SK-N-SH treated with all-trans-retinoic acid at 6 μM for 48 hours (cell line): Measurements from ENCODE around the gene BPI.

Experiments
- ATAC-seq: fragments of 200-7000 bp; cut with Tn5 transposase; 3 replicates; pipeline ENCODE4 v1.9.1; 2020; ENCODE audit warnings: mild to moderate bottlenecking, moderate library complexity
- ARNTL ChIP-seq: fragments of 450-650 bp; formaldehyde crosslinking; IDR thresholded peaks from 2 replicates; pipeline ENCODE4 v1.5.0; 2020; ENCODE audit warnings: low read depth, mild to moderate bottlenecking, moderate library complexity, borderline replicate concordance
- BACH2 ChIP-seq: fragments of 250-450 bp; sonication (Bioruptor Pico); IDR thresholded peaks from 2 replicates; pipeline ENCODE4 v1.9.0; 2021; ENCODE audit warnings: mild to moderate bottlenecking, borderline replicate concordance
- ESRRG ChIP-seq: fragments of 250-450 bp; sonication (Bioruptor Pico); IDR thresholded peaks from 2 replicates; pipeline ENCODE4 v1.6.1; 2021; ENCODE audit warnings: mild to moderate bottlenecking
- GLIS3 ChIP-seq: fragments of 250-450 bp; sonication (Bioruptor Pico); IDR thresholded peaks from 2 replicates; pipeline ENCODE4 v1.5.0; 2020; ENCODE audit warnings: mild to moderate bottlenecking, moderate library complexity
- ISL1 ChIP-seq: fragments of 250-450 bp; sonication (Bioruptor Pico); IDR thresholded peaks from 2 replicates; pipeline ENCODE4 v2.1.2; 2022; ENCODE audit warnings: mild to moderate bottlenecking, moderate library complexity
- OSR1 ChIP-seq: fragments of 250-450 bp; sonication (Bioruptor Pico); IDR thresholded peaks from 2 replicates; pipeline ENCODE4 v1.8.0; 2022; ENCODE audit warnings: moderate library complexity, mild to moderate bottlenecking, inconsistent platforms
- PPARA ChIP-seq: fragments of 250-450 bp; sonication (Bioruptor Pico); IDR thresholded peaks from 2 replicates; pipeline ENCODE4 v1.5.0; 2020; ENCODE audit warnings: mild to moderate bottlenecking, borderline replicate concordance
- RARB ChIP-seq: fragments of 250-450 bp; sonication (Bioruptor Pico); IDR thresholded peaks from 2 replicates; pipeline ENCODE4 v1.8.0; 2021; ENCODE audit warnings: mild to moderate bottlenecking, moderate library complexity
- SNAI2 ChIP-seq: fragments of 250-450 bp; sonication (Bioruptor Pico); IDR thresholded peaks from 2 replicates; pipeline ENCODE4 v1.5.0; 2020; ENCODE audit warnings: mild to moderate bottlenecking, moderate library complexity
- TCF4 ChIP-seq: fragments of 250-450 bp; sonication (Bioruptor Pico); IDR thresholded peaks from 2 replicates; pipeline ENCODE4 v1.8.0; 2021; ENCODE audit warnings: mild to moderate bottlenecking, moderate library complexity, borderline replicate concordance
- TOX ChIP-seq: fragments of 250-450 bp; sonication (Bioruptor Pico); IDR thresholded peaks from 2 replicates; pipeline ENCODE4 v1.8.0; 2021; ENCODE audit warnings: mild to moderate bottlenecking, moderate library complexity, borderline replicate concordance
- ZC3H10 ChIP-seq: fragments of 250-450 bp; sonication (Bioruptor Pico); IDR thresholded peaks from 2 replicates; pipeline ENCODE4 v1.5.1; 2021; ENCODE audit warnings: mild to moderate bottlenecking, moderate library complexity
- ZFP3 ChIP-seq: fragments of 250-450 bp; sonication (Bioruptor Pico); IDR thresholded peaks from 2 replicates; pipeline ENCODE4 v1.5.0; 2020; ENCODE audit warnings: mild to moderate bottlenecking, moderate library complexity
- ZFP30 ChIP-seq: fragments of 450-650 bp; formaldehyde crosslinking; IDR thresholded peaks from 2 replicates; pipeline ENCODE4 v1.5.0; 2022; ENCODE audit warnings: mild to moderate bottlenecking, moderate library complexity
- ZNF565 ChIP-seq: fragments of 450-650 bp; formaldehyde crosslinking; conservative IDR thresholded peaks from 2 replicates; pipeline ENCODE4 v1.5.0; 2020; ENCODE audit warnings: low read depth, mild to moderate bottlenecking, moderate library complexity
- ZNF70 ChIP-seq: fragments of 450-650 bp; formaldehyde crosslinking; IDR thresholded peaks from 2 replicates; pipeline ENCODE4 v1.5.0; 2020; ENCODE audit warnings: mild to moderate bottlenecking, moderate library complexity
- ZNF8 ChIP-seq: fragments of 450-650 bp; formaldehyde crosslinking; IDR thresholded peaks from 2 replicates; pipeline ENCODE4 v1.5.0; 2020; ENCODE audit warnings: mild to moderate bottlenecking, moderate library complexity
- TF ChIP-seq, protein P1 (sequence below): fragments of 250-450 bp; sonication (Bioruptor Pico); IDR thresholded peaks from 2 replicates; pipeline ENCODE4 v1.8.0; 2020; ENCODE audit warnings: mild to moderate bottlenecking, moderate library complexity, borderline replicate concordance
- TF ChIP-seq, protein P2 (sequence below): fragments of 250-450 bp; sonication (Bioruptor Pico); IDR thresholded peaks from 2 replicates; pipeline ENCODE4 v1.5.1; 2020; ENCODE audit warnings: low read depth, mild to moderate bottlenecking, moderate library complexity
- TF ChIP-seq, protein P3 (sequence below): fragments of 250-450 bp; sonication (Bioruptor Pico); IDR thresholded peaks from 2 replicates; pipeline ENCODE4 v1.8.0; 2021; ENCODE audit warnings: low read depth, mild to moderate bottlenecking, moderate library complexity, borderline replicate concordance
- TF ChIP-seq, protein P4 (sequence below): fragments of 250-450 bp; sonication (Bioruptor Pico); IDR thresholded peaks from 2 replicates; pipeline ENCODE4 v1.5.1; 2021; ENCODE audit warnings: mild to moderate bottlenecking, moderate library complexity
- TF ChIP-seq, protein P5 (sequence below): fragments of 250-450 bp; sonication (Bioruptor Pico); IDR thresholded peaks from 2 replicates; pipeline ENCODE4 v1.5.0; 2020; ENCODE audit warnings: mild to moderate bottlenecking, moderate library complexity

BPI gene

DNA sequence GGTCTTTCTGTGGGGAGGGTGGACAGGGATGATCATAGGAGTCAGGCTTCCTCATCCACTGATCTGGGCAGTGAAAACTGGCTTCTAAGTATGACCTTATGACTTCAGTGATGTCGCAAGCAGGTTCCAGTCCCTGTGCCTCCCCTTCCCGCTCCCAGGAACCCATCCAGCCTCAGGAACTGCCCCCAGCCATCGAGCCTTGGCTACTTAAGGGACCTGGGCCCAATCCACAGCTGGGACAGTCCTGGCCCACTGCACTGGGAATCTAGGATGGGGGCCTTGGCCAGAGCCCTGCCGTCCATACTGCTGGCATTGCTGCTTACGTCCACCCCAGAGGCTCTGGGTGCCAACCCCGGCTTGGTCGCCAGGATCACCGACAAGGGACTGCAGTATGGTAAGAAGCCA, 42.3 kb downstream of the BPI start, which contains the start of gene LBP:
Gene LBP, plus strand, starts transcription at position 236 of the 405 bp plus-strand sequence. Its CDS starts 35 bp downstream, at position 271.
- no peak for ATAC-seq
- TF ChIP-seq, protein P1, sequence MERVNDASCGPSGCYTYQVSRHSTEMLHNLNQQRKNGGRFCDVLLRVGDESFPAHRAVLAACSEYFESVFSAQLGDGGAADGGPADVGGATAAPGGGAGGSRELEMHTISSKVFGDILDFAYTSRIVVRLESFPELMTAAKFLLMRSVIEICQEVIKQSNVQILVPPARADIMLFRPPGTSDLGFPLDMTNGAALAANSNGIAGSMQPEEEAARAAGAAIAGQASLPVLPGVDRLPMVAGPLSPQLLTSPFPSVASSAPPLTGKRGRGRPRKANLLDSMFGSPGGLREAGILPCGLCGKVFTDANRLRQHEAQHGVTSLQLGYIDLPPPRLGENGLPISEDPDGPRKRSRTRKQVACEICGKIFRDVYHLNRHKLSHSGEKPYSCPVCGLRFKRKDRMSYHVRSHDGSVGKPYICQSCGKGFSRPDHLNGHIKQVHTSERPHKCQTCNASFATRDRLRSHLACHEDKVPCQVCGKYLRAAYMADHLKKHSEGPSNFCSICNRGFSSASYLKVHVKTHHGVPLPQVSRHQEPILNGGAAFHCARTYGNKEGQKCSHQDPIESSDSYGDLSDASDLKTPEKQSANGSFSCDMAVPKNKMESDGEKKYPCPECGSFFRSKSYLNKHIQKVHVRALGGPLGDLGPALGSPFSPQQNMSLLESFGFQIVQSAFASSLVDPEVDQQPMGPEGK (CRISPR knock-in tag): no peak
- TF ChIP-seq RARB (CRISPR knock-in tag): no peak
- no peak for TF ChIP-seq TOX
- TF ChIP-seq, protein P2, sequence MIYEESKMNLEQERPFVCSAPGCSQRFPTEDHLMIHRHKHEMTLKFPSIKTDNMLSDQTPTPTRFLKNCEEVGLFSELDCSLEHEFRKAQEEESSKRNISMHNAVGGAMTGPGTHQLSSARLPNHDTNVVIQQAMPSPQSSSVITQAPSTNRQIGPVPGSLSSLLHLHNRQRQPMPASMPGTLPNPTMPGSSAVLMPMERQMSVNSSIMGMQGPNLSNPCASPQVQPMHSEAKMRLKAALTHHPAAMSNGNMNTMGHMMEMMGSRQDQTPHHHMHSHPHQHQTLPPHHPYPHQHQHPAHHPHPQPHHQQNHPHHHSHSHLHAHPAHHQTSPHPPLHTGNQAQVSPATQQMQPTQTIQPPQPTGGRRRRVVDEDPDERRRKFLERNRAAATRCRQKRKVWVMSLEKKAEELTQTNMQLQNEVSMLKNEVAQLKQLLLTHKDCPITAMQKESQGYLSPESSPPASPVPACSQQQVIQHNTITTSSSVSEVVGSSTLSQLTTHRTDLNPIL (CRISPR knock-in tag): no peak
- no peak for TF ChIP-seq TCF4 (CRISPR knock-in tag)
- no peak for TF ChIP-seq ISL1 (CRISPR knock-in tag)
- TF ChIP-seq ZNF565: no peak
- TF ChIP-seq SNAI2 (CRISPR knock-in tag): no peak
- no peak for TF ChIP-seq ZC3H10
- TF ChIP-seq ZNF8 (CRISPR knock-in tag): no peak
- TF ChIP-seq ZFP30 (CRISPR knock-in tag): no peak
- TF ChIP-seq, protein P3, sequence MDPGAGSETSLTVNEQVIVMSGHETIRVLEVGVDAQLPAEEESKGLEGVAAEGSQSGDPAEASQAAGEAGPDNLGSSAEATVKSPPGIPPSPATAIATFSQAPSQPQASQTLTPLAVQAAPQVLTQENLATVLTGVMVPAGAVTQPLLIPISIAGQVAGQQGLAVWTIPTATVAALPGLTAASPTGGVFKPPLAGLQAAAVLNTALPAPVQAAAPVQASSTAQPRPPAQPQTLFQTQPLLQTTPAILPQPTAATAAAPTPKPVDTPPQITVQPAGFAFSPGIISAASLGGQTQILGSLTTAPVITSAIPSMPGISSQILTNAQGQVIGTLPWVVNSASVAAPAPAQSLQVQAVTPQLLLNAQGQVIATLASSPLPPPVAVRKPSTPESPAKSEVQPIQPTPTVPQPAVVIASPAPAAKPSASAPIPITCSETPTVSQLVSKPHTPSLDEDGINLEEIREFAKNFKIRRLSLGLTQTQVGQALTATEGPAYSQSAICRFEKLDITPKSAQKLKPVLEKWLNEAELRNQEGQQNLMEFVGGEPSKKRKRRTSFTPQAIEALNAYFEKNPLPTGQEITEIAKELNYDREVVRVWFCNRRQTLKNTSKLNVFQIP (CRISPR knock-in tag): no peak
- TF ChIP-seq ARNTL: no peak
- TF ChIP-seq OSR1: no peak
- no peak for TF ChIP-seq ESRRG (CRISPR knock-in tag)
- TF ChIP-seq PPARA (CRISPR knock-in tag): no peak
- TF ChIP-seq BACH2 (CRISPR knock-in tag): no peak
- TF ChIP-seq, protein P4, sequence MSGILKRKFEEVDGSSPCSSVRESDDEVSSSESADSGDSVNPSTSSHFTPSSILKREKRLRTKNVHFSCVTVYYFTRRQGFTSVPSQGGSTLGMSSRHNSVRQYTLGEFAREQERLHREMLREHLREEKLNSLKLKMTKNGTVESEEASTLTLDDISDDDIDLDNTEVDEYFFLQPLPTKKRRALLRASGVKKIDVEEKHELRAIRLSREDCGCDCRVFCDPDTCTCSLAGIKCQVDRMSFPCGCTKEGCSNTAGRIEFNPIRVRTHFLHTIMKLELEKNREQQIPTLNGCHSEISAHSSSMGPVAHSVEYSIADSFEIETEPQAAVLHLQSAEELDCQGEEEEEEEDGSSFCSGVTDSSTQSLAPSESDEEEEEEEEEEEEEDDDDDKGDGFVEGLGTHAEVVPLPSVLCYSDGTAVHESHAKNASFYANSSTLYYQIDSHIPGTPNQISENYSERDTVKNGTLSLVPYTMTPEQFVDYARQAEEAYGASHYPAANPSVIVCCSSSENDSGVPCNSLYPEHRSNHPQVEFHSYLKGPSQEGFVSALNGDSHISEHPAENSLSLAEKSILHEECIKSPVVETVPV (CRISPR knock-in tag): no peak

DNA sequence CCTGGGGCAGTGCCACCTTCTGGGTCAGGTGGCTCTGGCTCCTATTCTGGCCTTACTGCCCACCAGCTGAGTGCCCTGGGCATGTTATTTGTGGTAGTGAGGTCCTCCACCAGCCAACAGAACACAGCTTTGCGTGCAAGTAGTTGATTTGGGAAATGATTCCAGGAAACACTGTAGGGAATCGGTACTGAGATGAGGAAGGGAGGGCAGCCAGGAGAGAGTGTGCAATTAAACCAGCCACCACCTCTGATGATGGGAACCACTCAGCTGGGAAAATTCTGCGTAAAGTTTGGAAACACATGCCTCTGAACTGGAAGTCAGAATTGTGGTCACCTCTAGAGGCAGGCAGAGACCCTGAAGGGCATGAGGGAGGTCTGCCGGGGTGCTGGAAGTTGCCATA, 42.8 kb downstream of the BPI start:
- TF ChIP-seq ARNTL (no peak), ZC3H10 (no peak), ZFP3 (CRISPR knock-in tag) (no peak), ZFP30 (CRISPR knock-in tag) (no peak), RARB (CRISPR knock-in tag) (no peak), BACH2 (CRISPR knock-in tag) (no peak), ZNF70 (CRISPR knock-in tag) (no peak), OSR1 (no peak), GLIS3 (CRISPR knock-in tag) (no peak)
- TF ChIP-seq, protein P4 (CRISPR knock-in tag): no peak
- TF ChIP-seq, protein P5, sequence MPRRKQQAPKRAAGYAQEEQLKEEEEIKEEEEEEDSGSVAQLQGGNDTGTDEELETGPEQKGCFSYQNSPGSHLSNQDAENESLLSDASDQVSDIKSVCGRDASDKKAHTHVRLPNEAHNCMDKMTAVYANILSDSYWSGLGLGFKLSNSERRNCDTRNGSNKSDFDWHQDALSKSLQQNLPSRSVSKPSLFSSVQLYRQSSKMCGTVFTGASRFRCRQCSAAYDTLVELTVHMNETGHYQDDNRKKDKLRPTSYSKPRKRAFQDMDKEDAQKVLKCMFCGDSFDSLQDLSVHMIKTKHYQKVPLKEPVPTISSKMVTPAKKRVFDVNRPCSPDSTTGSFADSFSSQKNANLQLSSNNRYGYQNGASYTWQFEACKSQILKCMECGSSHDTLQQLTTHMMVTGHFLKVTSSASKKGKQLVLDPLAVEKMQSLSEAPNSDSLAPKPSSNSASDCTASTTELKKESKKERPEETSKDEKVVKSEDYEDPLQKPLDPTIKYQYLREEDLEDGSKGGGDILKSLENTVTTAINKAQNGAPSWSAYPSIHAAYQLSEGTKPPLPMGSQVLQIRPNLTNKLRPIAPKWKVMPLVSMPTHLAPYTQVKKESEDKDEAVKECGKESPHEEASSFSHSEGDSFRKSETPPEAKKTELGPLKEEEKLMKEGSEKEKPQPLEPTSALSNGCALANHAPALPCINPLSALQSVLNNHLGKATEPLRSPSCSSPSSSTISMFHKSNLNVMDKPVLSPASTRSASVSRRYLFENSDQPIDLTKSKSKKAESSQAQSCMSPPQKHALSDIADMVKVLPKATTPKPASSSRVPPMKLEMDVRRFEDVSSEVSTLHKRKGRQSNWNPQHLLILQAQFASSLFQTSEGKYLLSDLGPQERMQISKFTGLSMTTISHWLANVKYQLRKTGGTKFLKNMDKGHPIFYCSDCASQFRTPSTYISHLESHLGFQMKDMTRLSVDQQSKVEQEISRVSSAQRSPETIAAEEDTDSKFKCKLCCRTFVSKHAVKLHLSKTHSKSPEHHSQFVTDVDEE (CRISPR knock-in tag): no peak
- TF ChIP-seq, all 23 proteins: peak for 0
- ATAC-seq: no peak
